HG02798 (cell line): Measurements from ENCODE around the gene NEMP2.
"Not testable (repeated sequence)": the region's sequence is repeated elsewhere in the genome, so short reads cannot be mapped to it uniquely, and the experiment has no call there.

Source experiments
- ATAC-seq: cut with Tn5 transposase; IDR thresholded peaks from one replicate; pipeline ENCODE4 v1.9.1; 2021; ENCODE audit warnings: mild to moderate bottlenecking; ENCODE audit not compliant: unreplicated experiment, poor library complexity

Gene NEMP2

GRCh38 chr2:190528521-190529001 lies 6.0 kb downstream of the NEMP2 start:
- no peak for ATAC-seq

GRCh38 chr2:190527918-190528317 lies 6.6 kb downstream of the NEMP2 start:
- ATAC-seq, result no peak

- ATAC-seq, result no peak
Measured at GRCh38 chr2:190527214-190527613, 7.3 kb downstream of the NEMP2 start.

GRCh38 chr2:190526105-190526750 lies 8.3 kb downstream of the NEMP2 start:
- no peak for ATAC-seq

GRCh38 chr2:190524928-190525327 lies 9.6 kb downstream of the NEMP2 start:
- no peak for ATAC-seq

GRCh38 chr2:190519975-190520767 lies 14.4 kb downstream of the NEMP2 start:
- ATAC-seq, result no peak

GRCh38 chr2:190517468-190517867 lies 17.1 kb downstream of the NEMP2 start:
- no peak for ATAC-seq

GRCh38 chr2:190515687-190516086 lies 18.8 kb downstream of the NEMP2 start:
- no peak for ATAC-seq

GRCh38 chr2:190514676-190515075 lies 19.8 kb downstream of the NEMP2 start:
- no peak for ATAC-seq

- no peak for ATAC-seq
Measured at GRCh38 chr2:190513877-190514276, 20.6 kb downstream of the NEMP2 start.

- ATAC-seq, result no peak
Measured at GRCh38 chr2:190512539-190513095, 21.9 kb downstream of the NEMP2 start.

- ATAC-seq, result no peak
Measured at GRCh38 chr2:190511104-190511503, 23.4 kb downstream of the NEMP2 start.

- not testable (repeated sequence) for ATAC-seq
Measured at GRCh38 chr2:190509895-190510294, 24.6 kb downstream of the NEMP2 start.

GRCh38 chr2:190507135-190507534 lies 27.4 kb downstream of the NEMP2 start:
- ATAC-seq, result no peak

GRCh38 chr2:190506666-190507065 lies 27.9 kb downstream of the NEMP2 start:
- no peak for ATAC-seq

- no peak for ATAC-seq
Measured at GRCh38 chr2:190505696-190506095, 28.8 kb downstream of the NEMP2 start.

GRCh38 chr2:190504912-190505311 lies 29.6 kb downstream of the NEMP2 start:
- ATAC-seq, result no peak

- ATAC-seq, result no peak
Measured at GRCh38 chr2:190503088-190503487, 31.4 kb downstream of the NEMP2 start.

- no peak for ATAC-seq
Measured at GRCh38 chr2:190501702-190502407, 32.7 kb downstream of the NEMP2 start.

- ATAC-seq, result no peak
Measured at GRCh38 chr2:190501231-190501630, 33.3 kb downstream of the NEMP2 start.

- ATAC-seq, result no peak
Measured at GRCh38 chr2:190500054-190500502, 34.4 kb downstream of the NEMP2 start.
